IMR-90 (cell line): Measurements from ENCODE around the gene JAKMIP2. TPM values are rescaled to one million over a fixed set of nuclear protein-coding genes. Genes with fewer than 3 reads are reported as not detected.

Experiments used
- ATAC-seq: fragments of 200-7000 bp; cut with Tn5 transposase; 2 replicates; pipeline ENCODE4 v1.9.1; 2020; ENCODE audit warnings: low read depth, mild to moderate bottlenecking, moderate library complexity
- BruUV-seq: library from RNA; stranded (reverse); fragments of 400-500 nt; replicated peaks from 2 replicates; lab custom pipeline; 2021; lab: Mats Ljungman, UMichigan
- CTCF ChIA-PET: fragments of 300-600 bp; formaldehyde crosslinking; extraction: SDS; loops from one replicate; lab custom pipeline; 2021; ENCODE audit warnings: antibody characterized with exemption; lab: Yijun Ruan, JAX
- POLR2A ChIA-PET: fragments of 300-600 bp; sonication (Branson Sonifier 250); formaldehyde crosslinking; loops from one replicate; lab custom pipeline; 2022; ENCODE audit warnings: antibody characterized with exemption; ENCODE audit not compliant: unreplicated experiment; lab: Charles Lee
- DNase-seq: peaks from one replicate; pipeline ENCODE4 v3.0.0; 2013
- H2AFZ ChIP-seq: replicated peaks from 2 replicates; pipeline ENCODE3; 2013; ENCODE audit warnings: low read length, mild to moderate bottlenecking; ENCODE audit not compliant: poor library complexity
- H2AK5ac ChIP-seq: 2 replicates; pipeline ENCODE4 v1.6.1; 2013; ENCODE audit warnings: low read depth, low read length, inconsistent platforms
- H2AK9ac ChIP-seq: replicated peaks from 2 replicates; pipeline ENCODE3; 2013; ENCODE audit warnings: mild to moderate bottlenecking, low read depth, low read length, moderate library complexity; ENCODE audit not compliant: poor library complexity
- H2BK120ac ChIP-seq: 2 replicates; pipeline ENCODE4 v1.6.1; 2013; ENCODE audit warnings: low read depth, low read length, inconsistent platforms
- H2BK15ac ChIP-seq: 3 replicates; pipeline ENCODE4 v1.6.1; 2013; ENCODE audit warnings: low read depth, low read length, inconsistent platforms
- H2BK20ac ChIP-seq: 2 replicates; pipeline ENCODE4 v1.6.1; 2013; ENCODE audit warnings: low read depth, mild to moderate bottlenecking, inconsistent platforms, low read length, moderate library complexity
- H2BK5ac ChIP-seq: 2 replicates; pipeline ENCODE4 v1.6.1; 2013; ENCODE audit warnings: mild to moderate bottlenecking, low read depth, low read length, inconsistent platforms; ENCODE audit not compliant: poor library complexity, severe bottlenecking
- H3K14ac ChIP-seq: replicated peaks from 2 replicates; pipeline ENCODE4 v1.6.1; 2013; ENCODE audit warnings: low read depth, low read length, inconsistent platforms
- H3K18ac ChIP-seq: 2 replicates; pipeline ENCODE4 v1.6.1; 2013; ENCODE audit warnings: low read depth, low read length, control low read depth
- H3K23ac ChIP-seq: 2 replicates; pipeline ENCODE4 v1.6.1; 2013; ENCODE audit warnings: low read depth, low read length, inconsistent platforms
- H3K27ac ChIP-seq: 2 replicates; pipeline ENCODE4 v1.5.1; 2013; ENCODE audit warnings: mild to moderate bottlenecking, control low read depth, low read length; ENCODE audit not compliant: insufficient read depth
- H3K27me3 ChIP-seq: 2 replicates; pipeline ENCODE4 v1.6.1; 2013; ENCODE audit warnings: low read length; ENCODE audit not compliant: control insufficient read depth, insufficient read depth
- H3K36me3 ChIP-seq: 2 replicates; pipeline ENCODE4 v1.6.1; 2013; ENCODE audit warnings: low read length, mixed read lengths; ENCODE audit not compliant: control insufficient read depth, insufficient read depth
- H3K4ac ChIP-seq: 2 replicates; pipeline ENCODE4 v1.6.1; 2013; ENCODE audit warnings: low read depth, low read length, inconsistent platforms
- H3K4me1 ChIP-seq: 2 replicates; pipeline ENCODE4 v1.6.1; 2013; ENCODE audit warnings: low read length, mixed read lengths; ENCODE audit not compliant: control insufficient read depth, insufficient read depth
- H3K4me2 ChIP-seq: 2 replicates; pipeline ENCODE4 v1.6.1; 2013; ENCODE audit warnings: low read depth, mild to moderate bottlenecking, control low read depth, low read length, moderate library complexity
- H3K4me3 ChIP-seq: 2 replicates; pipeline ENCODE4 v1.5.1; 2013; ENCODE audit warnings: low read depth, mild to moderate bottlenecking, control low read depth, low read length, moderate library complexity; ENCODE audit not compliant: insufficient read depth
- H3K56ac ChIP-seq: 2 replicates; pipeline ENCODE4 v1.6.1; 2013; ENCODE audit warnings: low read length, inconsistent platforms; ENCODE audit not compliant: insufficient read depth; ENCODE audit errors: extremely low read depth
- H3K79me1 ChIP-seq, 2 experiments: 2 replicates each; pipeline ENCODE4 v1.6.1; 2013; ENCODE audit warnings: low read length in 2 of 2, inconsistent platforms in 1 of 2, low read depth in 1 of 2
- H3K9ac ChIP-seq: 2 replicates; pipeline ENCODE4 v1.6.1; 2013; ENCODE audit warnings: low read depth, low read length, control low read depth
- H3K9me1 ChIP-seq: 2 replicates; pipeline ENCODE4 v1.6.1; 2013; ENCODE audit warnings: low read length, inconsistent platforms; ENCODE audit not compliant: insufficient read depth
- H3K9me3 ChIP-seq: 2 replicates; pipeline ENCODE4 v1.6.1; 2013; ENCODE audit warnings: low read length; ENCODE audit not compliant: control insufficient read depth, insufficient read depth
- H4K20me1 ChIP-seq: 2 replicates; pipeline ENCODE4 v1.6.1; 2013; ENCODE audit warnings: low read length, inconsistent platforms; ENCODE audit not compliant: insufficient read depth
- H4K5ac ChIP-seq: 2 replicates; pipeline ENCODE4 v1.6.1; 2013; ENCODE audit warnings: mild to moderate bottlenecking, low read depth, low read length, control low read depth
- H4K8ac ChIP-seq, 2 experiments: 2 replicates each; pipeline ENCODE4 v1.6.1; 2013; ENCODE audit warnings: low read depth in 2 of 2, low read length in 2 of 2, control low read depth in 1 of 2, inconsistent platforms in 1 of 2
- H4K91ac ChIP-seq: 2 replicates; pipeline ENCODE4 v1.6.1; 2013; ENCODE audit warnings: low read depth, low read length, inconsistent platforms; ENCODE audit not compliant: insufficient read depth
- BHLHE40 ChIP-seq: fragments of 150-350 bp; IDR thresholded peaks from 2 replicates; pipeline ENCODE4 v1.6.1; 2016; ENCODE audit warnings: mild to moderate bottlenecking, low read depth, low read length
- CHD1 ChIP-seq: IDR thresholded peaks from 2 replicates; pipeline ENCODE4 v1.6.1; 2012; ENCODE audit warnings: low read depth, low read length, improper control_type of control experiment
- FOS ChIP-seq: fragments of 150-350 bp; IDR thresholded peaks from 2 replicates; pipeline ENCODE4 v1.6.1; 2016; ENCODE audit warnings: low read depth, low read length
- MAFK ChIP-seq: IDR thresholded peaks from 2 replicates; pipeline ENCODE4 v1.6.1; 2012; ENCODE audit warnings: low read depth, low read length, improper control_type of control experiment
- POLR2A ChIP-seq: IDR thresholded peaks from 2 replicates; pipeline ENCODE4 v1.6.1; 2012; ENCODE audit warnings: mild to moderate bottlenecking, low read depth, low read length
- RAD21 ChIP-seq: IDR thresholded peaks from 2 replicates; pipeline ENCODE4 v1.6.1; 2012; ENCODE audit warnings: low read length, improper control_type of control experiment
- RCOR1 ChIP-seq: IDR thresholded peaks from 2 replicates; pipeline ENCODE4 v1.6.1; 2012; ENCODE audit warnings: mild to moderate bottlenecking, low read length, improper control_type of control experiment; ENCODE audit not compliant: insufficient replicate concordance
- RFX5 ChIP-seq: IDR thresholded peaks from 2 replicates; pipeline ENCODE4 v1.8.0; 2012; ENCODE audit warnings: low read depth, mild to moderate bottlenecking, low read length, moderate library complexity
- SMC3 ChIP-seq: fragments of 150-350 bp; IDR thresholded peaks from 2 replicates; pipeline ENCODE4 v1.6.1; 2016; ENCODE audit warnings: low read depth, mild to moderate bottlenecking, antibody characterized with exemption, low read length, moderate library complexity
- WGBS, 2 experiments: methylation state at CpG; one replicate each; pipeline versions ENCODE4 v1.1.5 to v1.1.7; 2013; ENCODE audit warnings: missing lambda C conversion rate in 2 of 2; ENCODE audit not compliant: insufficient read length in 1 of 2; ENCODE audit errors: extremely low coverage in 2 of 2; 5-methylcytosine and 5-hydroxymethylcytosine counted together
- dilution Hi-C: fragments of 300-500 bp; cut with HindIII; formaldehyde crosslinking; loops from one replicate; pipeline ENCODE4 v1.14.3; 2018; ENCODE audit warnings: low sequenced_read_pairs; ENCODE audit not compliant: unreplicated experiment
- in situ Hi-C: fragments of 300-500 bp; cut with MboI; formaldehyde crosslinking; loops from 3 replicates; pipeline ENCODE4 v1.14.3; 2019; ENCODE audit warnings: low sequenced_read_pairs, inconsistent platforms, mixed read lengths
- intact Hi-C: fragments of 100-400 bp; cut with micrococcal nuclease; formaldehyde crosslinking; loops from 2 replicates; pipeline ENCODE4 v1.10.0; 2022
- polyA plus RNA-seq, 3 experiments: library from polyadenylated mRNA; depleted of rRNA; stranded (reverse); fragments of >200 nt; gene quantifications; 2 replicates each; pipeline ENCODE4 v1.2.3, GENCODE V29; 2012; ENCODE audit warnings: low replicate concordance in 1 of 3
- total RNA-seq: library from RNA; depleted of rRNA; stranded (reverse); fragments of >200 nt; gene quantifications from 2 replicates; pipeline ENCODE4 v1.2.3, GENCODE V29; 2012
- TF ChIP-seq, protein P1 (sequence below): fragments of 150-350 bp; IDR thresholded peaks from 2 replicates; pipeline ENCODE4 v1.6.1; 2016; ENCODE audit warnings: low read depth, mild to moderate bottlenecking, low read length, moderate library complexity, borderline replicate concordance
- TF ChIP-seq, protein P2 (sequence below): conservative IDR thresholded peaks from 2 replicates; pipeline ENCODE4 v1.5.1; 2012; ENCODE audit warnings: mild to moderate bottlenecking, low read depth, low read length, improper control_type of control experiment
- TF ChIP-seq, protein P3 (sequence below): fragments of 150-350 bp; IDR thresholded peaks from 2 replicates; pipeline ENCODE4 v1.6.1; 2017; ENCODE audit warnings: mild to moderate bottlenecking, antibody characterized with exemption, low read length, low read depth

The JAKMIP2 gene
- total and polyA plus RNA-seq, 2 of the 4 experiments (the other 2 are of a cell fraction) = under 0.01 TPM; not detected in 1

DNA sequence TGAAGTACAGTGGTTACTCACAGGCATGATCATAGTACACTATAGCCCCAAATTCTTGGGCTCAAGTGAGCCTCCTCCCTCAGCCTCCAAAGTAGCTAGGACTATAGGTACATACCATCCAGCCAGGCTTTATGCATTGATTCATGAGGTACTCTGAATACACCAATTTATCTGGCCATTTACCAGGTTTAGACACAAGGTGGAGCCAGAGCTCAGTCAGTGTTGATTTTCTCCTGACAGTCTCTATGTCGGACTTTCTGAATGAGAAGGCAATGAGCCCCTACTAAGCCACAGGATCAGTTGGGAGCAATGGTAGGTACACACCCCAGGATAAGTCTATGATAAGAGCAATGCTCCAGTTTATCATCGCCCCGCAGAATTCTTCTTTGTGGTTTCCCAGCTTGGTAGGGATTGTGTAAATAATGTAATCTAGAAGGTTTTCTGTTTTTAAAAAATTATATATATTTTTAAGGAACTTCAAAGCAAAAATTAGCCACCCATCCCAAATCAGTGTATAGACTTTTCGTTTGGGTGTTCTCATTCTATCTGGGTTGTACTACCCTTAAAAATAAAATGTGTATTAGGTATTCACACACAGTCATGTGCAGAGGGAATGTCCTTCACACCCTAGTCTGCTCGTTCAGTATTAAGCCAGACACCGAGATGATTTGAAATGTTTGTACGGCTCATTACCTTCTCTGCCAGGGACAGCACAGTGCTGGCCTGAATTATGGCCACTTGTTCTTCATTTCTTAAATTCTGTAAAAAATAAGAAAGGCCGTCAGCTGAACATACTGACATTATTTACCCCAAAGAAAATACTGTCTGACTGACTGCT is 154.3 kb downstream of the JAKMIP2 start:
- in situ Hi-C loops = loop anchor here (5.0 kb wide), 1 partner anchor 194 kb away; no protein-coding TSS in a partner anchor
- TF ChIP-seq BHLHE40 (no peak), RAD21 (peak; percentile 62), CHD1 (no peak), RCOR1 (no peak), MAFK (no peak), SMC3 (peak; percentile 60), POLR2A (no peak), FOS (no peak), RFX5 (no peak)
- TF ChIP-seq, protein P1, sequence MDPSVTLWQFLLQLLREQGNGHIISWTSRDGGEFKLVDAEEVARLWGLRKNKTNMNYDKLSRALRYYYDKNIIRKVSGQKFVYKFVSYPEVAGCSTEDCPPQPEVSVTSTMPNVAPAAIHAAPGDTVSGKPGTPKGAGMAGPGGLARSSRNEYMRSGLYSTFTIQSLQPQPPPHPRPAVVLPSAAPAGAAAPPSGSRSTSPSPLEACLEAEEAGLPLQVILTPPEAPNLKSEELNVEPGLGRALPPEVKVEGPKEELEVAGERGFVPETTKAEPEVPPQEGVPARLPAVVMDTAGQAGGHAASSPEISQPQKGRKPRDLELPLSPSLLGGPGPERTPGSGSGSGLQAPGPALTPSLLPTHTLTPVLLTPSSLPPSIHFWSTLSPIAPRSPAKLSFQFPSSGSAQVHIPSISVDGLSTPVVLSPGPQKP = no peak
- TF ChIP-seq, protein P2, sequence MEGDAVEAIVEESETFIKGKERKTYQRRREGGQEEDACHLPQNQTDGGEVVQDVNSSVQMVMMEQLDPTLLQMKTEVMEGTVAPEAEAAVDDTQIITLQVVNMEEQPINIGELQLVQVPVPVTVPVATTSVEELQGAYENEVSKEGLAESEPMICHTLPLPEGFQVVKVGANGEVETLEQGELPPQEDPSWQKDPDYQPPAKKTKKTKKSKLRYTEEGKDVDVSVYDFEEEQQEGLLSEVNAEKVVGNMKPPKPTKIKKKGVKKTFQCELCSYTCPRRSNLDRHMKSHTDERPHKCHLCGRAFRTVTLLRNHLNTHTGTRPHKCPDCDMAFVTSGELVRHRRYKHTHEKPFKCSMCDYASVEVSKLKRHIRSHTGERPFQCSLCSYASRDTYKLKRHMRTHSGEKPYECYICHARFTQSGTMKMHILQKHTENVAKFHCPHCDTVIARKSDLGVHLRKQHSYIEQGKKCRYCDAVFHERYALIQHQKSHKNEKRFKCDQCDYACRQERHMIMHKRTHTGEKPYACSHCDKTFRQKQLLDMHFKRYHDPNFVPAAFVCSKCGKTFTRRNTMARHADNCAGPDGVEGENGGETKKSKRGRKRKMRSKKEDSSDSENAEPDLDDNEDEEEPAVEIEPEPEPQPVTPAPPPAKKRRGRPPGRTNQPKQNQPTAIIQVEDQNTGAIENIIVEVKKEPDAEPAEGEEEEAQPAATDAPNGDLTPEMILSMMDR = peak; percentile 67
- TF ChIP-seq, protein P3, sequence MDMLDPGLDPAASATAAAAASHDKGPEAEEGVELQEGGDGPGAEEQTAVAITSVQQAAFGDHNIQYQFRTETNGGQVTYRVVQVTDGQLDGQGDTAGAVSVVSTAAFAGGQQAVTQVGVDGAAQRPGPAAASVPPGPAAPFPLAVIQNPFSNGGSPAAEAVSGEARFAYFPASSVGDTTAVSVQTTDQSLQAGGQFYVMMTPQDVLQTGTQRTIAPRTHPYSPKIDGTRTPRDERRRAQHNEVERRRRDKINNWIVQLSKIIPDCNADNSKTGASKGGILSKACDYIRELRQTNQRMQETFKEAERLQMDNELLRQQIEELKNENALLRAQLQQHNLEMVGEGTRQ = no peak
- Histone ChIP-seq H3K4me2 (no peak overlapping the region), H2BK20ac (no peak overlapping the region), H3K14ac (no peak overlapping the region), H3K4ac (no peak overlapping the region), H4K20me1 (no peaks in the 10 kb centered on the region), H3K4me3 (no peak overlapping the region), H2AK5ac (no peak overlapping the region), H4K5ac (no peak overlapping the region), H3K9ac (no peak overlapping the region), H2AK9ac (no peak overlapping the region), H3K27ac (no peak overlapping the region), H3K36me3 (no peaks in the 10 kb centered on the region), H3K23ac (no peak overlapping the region), H3K56ac (no peak overlapping the region), H3K79me1 (no peaks in the 10 kb centered on the region), H3K9me3 (no peaks in the 10 kb centered on the region), H2AFZ (no peak overlapping the region), H3K18ac (no peak overlapping the region), H3K9me1 (no peaks in the 10 kb centered on the region), H2BK15ac (no peak overlapping the region), H4K8ac (no peak overlapping the region), H3K27me3 (peaks cover 6% of the 10 kb centered on the region), H4K91ac (no peak overlapping the region), H2BK5ac (no peak overlapping the region), H2BK120ac (no peak overlapping the region), H3K4me1 (no peaks in the 10 kb centered on the region)
- peak; percentile 98 for ATAC-seq
- 100% methylated on average over 2 of the region's 8 CpGs; no CpG with 5 or more reads in 1 of the 2 experiments for WGBS, 2 experiments
- dilution Hi-C loops = no loop called here
- BruUV-seq = no TSS peak
- ChIA-PET CTCF (interaction anchor here (0.6 to 2.2 kb wide), 14 partner anchors 8 to 1033 kb away, joined by 3 to 16 read pairs (median 4); no protein-coding TSS in a partner anchor), POLR2A (no interaction called here)
- peak; percentile 55 for DNase-seq
- intact Hi-C loops = loop anchor here (1.0 kb wide), 1 partner anchor 194 kb away; no protein-coding TSS in a partner anchor
